ENCODE data around the gene SLIT3. TPM values are rescaled to one million over a fixed set of nuclear protein-coding genes. Genes with fewer than 3 reads are reported as not detected.

Gene SLIT3
- total and polyA plus RNA-seq, 2 donors (not counting 3 experiments of a cell fraction or from before 2014, with no cell fraction given), result 0.90 to 1.0 TPM

- no peak for TF ChIP-seq GATA2 (IDR thresholded peaks at IDR 0.05; ENCODE audit: insufficient read depth, insufficient read length, low read depth, low read length)
- TF ChIP-seq FOS (IDR thresholded peaks at IDR 0.05; ENCODE audit: borderline replicate concordance, insufficient read depth, low read length), result no peak
- no peak for TF ChIP-seq POLR2AphosphoS5 (IDR thresholded peaks at IDR 0.05; ENCODE audit: insufficient read depth, low read depth, low read length)
- no peak for TF ChIP-seq CTCF (IDR thresholded peaks at IDR 0.05; ENCODE audit: extremely low read depth in 1 of 2, insufficient read depth in 1 of 2, low read depth in 1 of 2, low read length in 2 of 2)
- TF ChIP-seq JUN (IDR thresholded peaks at IDR 0.05; ENCODE audit: borderline replicate concordance, insufficient read depth, insufficient read length, low read depth), result no peak
- no peak for TF ChIP-seq POLR2A (IDR thresholded peaks at IDR 0.05; ENCODE audit: low read depth, low read length)
- no peak for TF ChIP-seq EZH2 (IDR thresholded peaks at IDR 0.05; ENCODE audit: borderline replicate concordance, low read depth, low read length, severe bottlenecking)
- dilution Hi-C loops (cut with MboI; ENCODE audit: extremely low pct_ligation_motif_present, low sequenced_read_pairs), result no loop called here
- no peak for DNase-seq (ENCODE audit: low read depth, low spot score)
- Histone ChIP-seq H2AFZ (ENCODE audit: low read depth, low read length) (no peak overlapping the region), H3K36me3 (ENCODE audit: control insufficient read depth in 2 of 2, extremely low read depth in 1 of 2, insufficient read depth in 2 of 2, low read length in 2 of 2) (no peaks in the 10 kb centered on the region), H3K79me2 (ENCODE audit: control insufficient read depth, insufficient read depth, low read length) (no peaks in the 10 kb centered on the region), H3K9ac (replicated peaks; ENCODE audit: extremely low read depth, insufficient read depth, low read length) (no peak overlapping the region), H3K9me3 (replicated peaks; ENCODE audit: control insufficient read depth, insufficient read depth, low read length) (no peaks in the 10 kb centered on the region), H3K9me1 (replicated peaks; ENCODE audit: control insufficient read depth, extremely low read depth, insufficient read depth, low read length) (no peaks in the 10 kb centered on the region), H3K27ac (ENCODE audit: insufficient read depth, low read depth, low read length) (no peak overlapping the region), H3K27me3 (ENCODE audit: control insufficient read depth in 2 of 2, insufficient read depth in 2 of 2, low read length in 2 of 2) (no peaks in the 10 kb centered on the region), H3K4me2 (ENCODE audit: insufficient read depth, low read length) (no peak overlapping the region), H4K20me1 (replicated peaks; ENCODE audit: control insufficient read depth, extremely low read depth, insufficient read depth, low read length) (no peaks in the 10 kb centered on the region), H3K4me3 (replicated peaks in 1 of 3; ENCODE audit: insufficient read depth in 1 of 3, low read depth in 1 of 3, low read length in 3 of 3) (no peak overlapping the region), H3K4me1 (ENCODE audit: control insufficient read depth, extremely low read depth, insufficient read depth, low read length) (no peaks in the 10 kb centered on the region)
- BruUV-seq (replicated peaks), result no TSS peak
- ChIA-PET CTCF (interaction anchor here (1.1 kb wide), 1 partner anchor 16 kb away, joined by 4 read pairs; no protein-coding TSS in a partner anchor), POLR2A (no interaction called here)
- intact Hi-C loops (cut with micrococcal nuclease), result no loop called here
- FAIRE-seq, result no peak
Measured at GRCh38 chr5:168960497-168960896, 340.4 kb downstream of the SLIT3 start.
